Measurements from ENCODE around the gene AHSP. TPM values are rescaled to one million over a fixed set of nuclear protein-coding genes. Genes with fewer than 3 reads are reported as not detected.

The AHSP gene
- total and polyA plus RNA-seq, 10 of the 15 experiments (the other 5 are each of a cell fraction or from before 2014, with no cell fraction given) = not detected

DNA sequence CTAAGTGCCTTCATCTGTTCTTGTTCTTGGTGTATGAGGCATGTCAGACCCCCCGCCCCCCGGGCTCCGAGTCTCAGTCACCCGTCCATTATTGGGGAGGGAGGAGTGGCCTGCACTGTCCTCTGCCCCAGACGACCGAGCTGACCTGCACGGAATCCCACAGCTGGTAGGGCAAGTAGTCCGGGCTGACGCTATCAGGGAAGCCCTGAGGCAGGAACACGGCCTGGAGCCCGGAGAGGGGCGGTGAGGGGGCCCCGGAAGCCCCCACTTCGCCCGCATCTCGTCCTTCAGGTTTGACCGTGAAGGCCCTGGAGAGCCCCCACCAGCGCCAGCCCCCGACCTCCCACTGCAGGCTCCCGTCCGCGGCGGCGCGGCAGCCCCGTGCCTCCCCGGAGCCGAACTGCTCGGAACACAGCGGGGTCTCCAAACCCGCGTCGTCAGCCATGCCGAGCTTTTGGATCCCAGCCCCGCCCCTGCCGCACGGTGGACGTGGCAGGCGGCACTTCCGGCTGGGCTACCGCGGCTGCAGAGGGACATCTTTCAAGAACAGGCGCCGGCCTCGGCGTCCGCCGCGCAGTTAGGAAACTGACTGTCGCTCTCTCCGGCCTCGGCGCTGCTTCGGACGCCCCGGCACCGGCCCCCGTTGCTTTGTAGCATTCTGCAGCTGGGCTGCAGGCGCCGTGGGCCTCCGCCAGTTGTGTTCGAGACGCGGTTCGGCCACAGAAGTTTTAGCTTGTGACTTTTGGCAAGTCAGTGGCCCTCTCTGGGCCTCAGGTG is 19.6 kb upstream of the AHSP start, which contains the start of gene RUSF1 (continued):
- TF ChIP-seq, protein P1, sequence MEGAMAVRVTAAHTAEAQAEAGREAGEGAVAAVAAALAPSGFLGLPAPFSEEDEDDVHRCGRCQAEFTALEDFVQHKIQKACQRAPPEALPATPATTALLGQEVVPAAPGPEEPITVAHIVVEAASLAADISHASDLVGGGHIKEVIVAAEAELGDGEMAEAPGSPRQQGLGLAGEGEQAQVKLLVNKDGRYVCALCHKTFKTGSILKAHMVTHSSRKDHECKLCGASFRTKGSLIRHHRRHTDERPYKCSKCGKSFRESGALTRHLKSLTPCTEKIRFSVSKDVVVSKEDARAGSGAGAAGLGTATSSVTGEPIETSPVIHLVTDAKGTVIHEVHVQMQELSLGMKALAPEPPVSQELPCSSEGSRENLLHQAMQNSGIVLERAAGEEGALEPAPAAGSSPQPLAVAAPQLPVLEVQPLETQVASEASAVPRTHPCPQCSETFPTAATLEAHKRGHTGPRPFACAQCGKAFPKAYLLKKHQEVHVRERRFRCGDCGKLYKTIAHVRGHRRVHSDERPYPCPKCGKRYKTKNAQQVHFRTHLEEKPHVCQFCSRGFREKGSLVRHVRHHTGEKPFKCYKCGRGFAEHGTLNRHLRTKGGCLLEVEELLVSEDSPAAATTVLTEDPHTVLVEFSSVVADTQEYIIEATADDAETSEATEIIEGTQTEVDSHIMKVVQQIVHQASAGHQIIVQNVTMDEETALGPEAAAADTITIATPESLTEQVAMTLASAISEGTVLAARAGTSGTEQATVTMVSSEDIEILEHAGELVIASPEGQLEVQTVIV (IDR thresholded peaks at IDR 0.05; ENCODE audit: borderline replicate concordance, partially characterized antibody) = peak; percentile 63
- peak; percentile 91; the same call in 1 of the 2 replicates for TF ChIP-seq ZNF207 (IDR thresholded peaks at IDR 0.05; ENCODE audit: borderline replicate concordance)
- TF ChIP-seq MYC (IDR thresholded peaks at IDR 0.05; ENCODE audit: insufficient read depth, insufficient read length, insufficient replicate concordance, low read length, severe bottlenecking) = no peak
- TF ChIP-seq SRF (IDR thresholded peaks at IDR 0.05; ENCODE audit: low read depth in 2 of 2, low read length in 2 of 2) = no peak
- TF ChIP-seq GATAD2B (conservative IDR thresholded peaks at IDR 0.05; ENCODE audit: low read depth) = peak; percentile 67; the same call in 1 of the 2 replicates
- no peak for TF ChIP-seq MLLT1 (IDR thresholded peaks at IDR 0.05)
- TF ChIP-seq TCF3 (IDR thresholded peaks at IDR 0.05; ENCODE audit: borderline replicate concordance, insufficient read depth, low read depth, low read length) = peak; percentile 66; the same call in 1 of the 2 replicates
- no peak for TF ChIP-seq IRF4 (IDR thresholded peaks at IDR 0.05; ENCODE audit: low read depth, low read length)
- TF ChIP-seq, protein P2, sequence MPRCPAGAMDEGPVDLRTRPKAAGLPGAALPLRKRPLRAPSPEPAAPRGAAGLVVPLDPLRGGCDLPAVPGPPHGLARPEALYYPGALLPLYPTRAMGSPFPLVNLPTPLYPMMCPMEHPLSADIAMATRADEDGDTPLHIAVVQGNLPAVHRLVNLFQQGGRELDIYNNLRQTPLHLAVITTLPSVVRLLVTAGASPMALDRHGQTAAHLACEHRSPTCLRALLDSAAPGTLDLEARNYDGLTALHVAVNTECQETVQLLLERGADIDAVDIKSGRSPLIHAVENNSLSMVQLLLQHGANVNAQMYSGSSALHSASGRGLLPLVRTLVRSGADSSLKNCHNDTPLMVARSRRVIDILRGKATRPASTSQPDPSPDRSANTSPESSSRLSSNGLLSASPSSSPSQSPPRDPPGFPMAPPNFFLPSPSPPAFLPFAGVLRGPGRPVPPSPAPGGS (IDR thresholded peaks at IDR 0.05; ENCODE audit: borderline replicate concordance, insufficient read depth, low read depth, low read length, poor library complexity, severe bottlenecking) = peak; percentile 34
- TF ChIP-seq, protein P3, sequence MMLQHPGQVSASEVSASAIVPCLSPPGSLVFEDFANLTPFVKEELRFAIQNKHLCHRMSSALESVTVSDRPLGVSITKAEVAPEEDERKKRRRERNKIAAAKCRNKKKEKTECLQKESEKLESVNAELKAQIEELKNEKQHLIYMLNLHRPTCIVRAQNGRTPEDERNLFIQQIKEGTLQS (IDR thresholded peaks at IDR 0.05; ENCODE audit: borderline replicate concordance, extremely low read depth, low read depth, low read length) = no peak
- no peak for TF ChIP-seq JUND (IDR thresholded peaks at IDR 0.05; ENCODE audit: low read depth, low read length)
- TF ChIP-seq WRNIP1 (IDR thresholded peaks at IDR 0.05; ENCODE audit: borderline replicate concordance, low read depth, low read length) = no peak
- TF ChIP-seq SREBF1 (IDR thresholded peaks at IDR 0.05; ENCODE audit: low read length) = no peak
- TF ChIP-seq RELA (IDR thresholded peaks at IDR 0.05; ENCODE audit: borderline replicate concordance, partially characterized antibody) = peak; percentile 37
- TF ChIP-seq PRDM15 (CRISPR knock-in tag; IDR thresholded peaks at IDR 0.05) = no peak
- TF ChIP-seq DPF2 (IDR thresholded peaks at IDR 0.05) = peak; percentile 50
- no peak for TF ChIP-seq SUPT20H (IDR thresholded peaks at IDR 0.05; ENCODE audit: borderline replicate concordance, control insufficient read depth, low read depth, low read length)
- TF ChIP-seq TCF12 (IDR thresholded peaks at IDR 0.05; ENCODE audit: low read depth, low read length) = no peak
- no peak for TF ChIP-seq ZNF217 (IDR thresholded peaks at IDR 0.05)

All from GM12878 (cell line).